Panc1 (cell line): ENCODE results near the gene TECR. TPM values are rescaled to one million over a fixed set of nuclear protein-coding genes. Genes with fewer than 3 reads are reported as not detected.
"Not testable (repeated sequence)": the region's sequence is repeated elsewhere in the genome, so short reads cannot be mapped to it uniquely, and the experiment has no call there.

ENCODE experiments used
- ATAC-seq: fragments of 200-7000 bp; cut with Tn5 transposase; 2 replicates; pipeline ENCODE4 v1.9.1; 2020; ENCODE audit warnings: mild to moderate bottlenecking, moderate library complexity
- BruUV-seq: library from RNA; stranded (reverse); fragments of 400-500 nt; replicated peaks from 2 replicates; lab custom pipeline; 2021; lab: Mats Ljungman, UMichigan
- CTCF ChIA-PET: fragments of 300-600 bp; sonication (Branson Sonifier 250); formaldehyde crosslinking; loops from one replicate; lab custom pipeline; 2022; ENCODE audit warnings: antibody characterized with exemption; lab: Charles Lee
- POLR2A ChIA-PET: fragments of 300-600 bp; sonication (Branson Sonifier 250); formaldehyde crosslinking; loops from one replicate; lab custom pipeline; 2022; ENCODE audit warnings: antibody characterized with exemption; lab: Charles Lee
- DNase-seq: peaks from one replicate; pipeline ENCODE4 v3.0.0-alpha.2; 2010; ENCODE audit warnings: low read depth, low spot score
- H3K27ac ChIP-seq: 2 replicates; pipeline ENCODE4 v1.5.1; 2011; ENCODE audit warnings: mild to moderate bottlenecking, low read length, inconsistent platforms
- H3K27me3 ChIP-seq: fragments of 200-500 bp; sonication (Bioruptor generic); 2 replicates; pipeline ENCODE4 v1.6.0; 2014; ENCODE audit warnings: low read length, inconsistent platforms; ENCODE audit not compliant: control insufficient read depth, insufficient read depth
- H3K36me3 ChIP-seq: fragments of 200-500 bp; sonication (Bioruptor generic); 2 replicates; pipeline ENCODE4 v1.5.1; 2014; ENCODE audit warnings: inconsistent platforms, mild to moderate bottlenecking, low read length, moderate library complexity; ENCODE audit not compliant: control insufficient read depth, insufficient read depth
- H3K4me1 ChIP-seq: 2 replicates; pipeline ENCODE4 v1.5.1; 2011; ENCODE audit warnings: inconsistent platforms, mild to moderate bottlenecking, low read length, moderate library complexity; ENCODE audit not compliant: control insufficient read depth, insufficient read depth
- H3K4me3 ChIP-seq, 2 experiments: 2 replicates each; pipeline ENCODE4 v1.5.1; 2011 to 2012; ENCODE audit warnings: low read depth in 2 of 2, low read length in 2 of 2, mild to moderate bottlenecking in 2 of 2, inconsistent platforms in 1 of 2, moderate library complexity in 1 of 2
- H3K9me3 ChIP-seq: fragments of 200-500 bp; sonication (Bioruptor generic); 2 replicates; pipeline ENCODE4 v1.5.1; 2014; ENCODE audit warnings: low read depth, mild to moderate bottlenecking, inconsistent platforms, low read length, moderate library complexity; ENCODE audit not compliant: control insufficient read depth, insufficient read depth
- CTCF ChIP-seq: fragments of 450-650 bp; IDR thresholded peaks from 2 replicates; pipeline ENCODE4 v1.5.1; 2017; ENCODE audit warnings: mild to moderate bottlenecking
- POLR2AphosphoS5 ChIP-seq: IDR thresholded peaks from 2 replicates; pipeline ENCODE4 v1.6.1; 2012; ENCODE audit warnings: mild to moderate bottlenecking, low read depth, low read length, moderate library complexity
- REST ChIP-seq, 2 experiments: IDR thresholded peaks; 2 replicates each; pipeline ENCODE4 v1.6.1; 2011 to 2012; ENCODE audit warnings: low read depth in 2 of 2, control low read depth in 1 of 2, low read length in 1 of 2, mild to moderate bottlenecking in 1 of 2, moderate library complexity in 1 of 2; ENCODE audit not compliant: insufficient read depth in 1 of 2
- SIN3A ChIP-seq: IDR thresholded peaks from 2 replicates; pipeline ENCODE4 v1.6.1; 2012; ENCODE audit warnings: low read depth, mild to moderate bottlenecking, low read length, moderate library complexity, borderline replicate concordance; ENCODE audit not compliant: insufficient read depth
- TCF7L2 ChIP-seq: IDR thresholded peaks from 2 replicates; pipeline ENCODE4 v1.6.1; 2011; ENCODE audit warnings: mild to moderate bottlenecking, low read depth, low read length, inconsistent platforms
- in situ Hi-C: cut with HindIII; loops from 2 replicates; pipeline ENCODE4 v1.10.0; 2016; ENCODE audit warnings: low sequenced_read_pairs, low pct_unique_long_range_greater_than_20kb
- intact Hi-C: fragments of 100-400 bp; cut with micrococcal nuclease; formaldehyde crosslinking; loops from one replicate; pipeline ENCODE4 v1.10.0; 2022; ENCODE audit not compliant: unreplicated experiment
- total RNA-seq: library from RNA; stranded (reverse); gene quantifications from one replicate; pipeline ENCODE4 v1.2.1, GENCODE V29; 2021; ENCODE audit not compliant: unreplicated experiment

Gene TECR
- total RNA-seq, 1 experiment from 2014 or later = 233 TPM

- no peak for DNase-seq
- BruUV-seq = no TSS peak
- Histone ChIP-seq H3K27me3 (no peaks in the 10 kb centered on the region), H3K4me3 (no peak overlapping the region), H3K4me1 (peaks cover 8% of the 10 kb centered on the region), H3K36me3 (no peaks in the 10 kb centered on the region), H3K27ac (no peak overlapping the region), H3K9me3 (no peaks in the 10 kb centered on the region)
- ATAC-seq = no peak
- ChIA-PET POLR2A (no interaction called here), CTCF (interaction anchor here (0.5 kb wide), 1 partner anchor 406 kb away, joined by 3 read pairs; no protein-coding TSS in a partner anchor)
- TF ChIP-seq SIN3A (no peak), POLR2AphosphoS5 (no peak)
- intact Hi-C loops = no loop called here
- in situ Hi-C loops = no loop called here
Measured at GRCh38 chr19:14540741-14541525, 11.5 kb downstream of the TECR start.

- H3K27ac ChIP-seq, H3K4me1 ChIP-seq, POLR2A ChIA-PET, H3K9me3 ChIP-seq, BruUV-seq, intact Hi-C loops, H3K4me3 ChIP-seq, H3K27me3 ChIP-seq, in situ Hi-C loops, ATAC-seq, DNase-seq, H3K36me3 ChIP-seq: not testable (repeated sequence)
- CTCF ChIA-PET = interaction anchor here (0.7 kb wide), 1 partner anchor 12 kb away, joined by 5 read pairs; no protein-coding TSS in a partner anchor
Measured at GRCh38 chr19:14541979-14542378, 12.6 kb downstream of the TECR start.

GRCh38 chr19:14542711-14543328, 13.4 kb downstream of the TECR start:
- CTCF ChIA-PET = interaction anchor here (0.7 kb wide), 1 partner anchor 11 kb away, joined by 5 read pairs; no protein-coding TSS in a partner anchor
- H3K27me3 ChIP-seq = no peaks in the 10 kb centered on the region

More at GRCh38 chr19:14542711-14543328, 13.4 kb downstream of the TECR start:
- intact Hi-C loops = no loop called here
- DNase-seq (no peak), ATAC-seq (no peak)
- POLR2A ChIA-PET = no interaction called here
- no peak overlapping the region for H3K27ac ChIP-seq
- TF ChIP-seq POLR2AphosphoS5 (no peak), REST (IDR thresholded peaks at IDR 0.05; ENCODE audit: insufficient read depth in 1 of 2, low read depth in 2 of 2, low read length in 1 of 2) (no peak), SIN3A (no peak), TCF7L2 (no peak), CTCF (no peak)
- H3K4me3 ChIP-seq = no peak overlapping the region
- peaks cover 4% of the 10 kb centered on the region; the same call in 1 of the 2 replicates for H3K4me1 ChIP-seq
- BruUV-seq = no TSS peak
- in situ Hi-C loops = no loop called here
- no peaks in the 10 kb centered on the region for H3K9me3 ChIP-seq
- H3K36me3 ChIP-seq = no peaks in the 10 kb centered on the region
